ENCODE results near the gene PPT2. TPM values are rescaled to one million over a fixed set of nuclear protein-coding genes. Genes with fewer than 3 reads are reported as not detected.
A peak's percentile ranks its signal among the peaks of the same experiment; 100 is the strongest.

Gene PPT2
- total and polyA plus RNA-seq, 2 of the 8 experiments (the other 6 are each of a cell fraction or from before 2014, with no cell fraction given) = 24.1 to 39.5 TPM

DNA sequence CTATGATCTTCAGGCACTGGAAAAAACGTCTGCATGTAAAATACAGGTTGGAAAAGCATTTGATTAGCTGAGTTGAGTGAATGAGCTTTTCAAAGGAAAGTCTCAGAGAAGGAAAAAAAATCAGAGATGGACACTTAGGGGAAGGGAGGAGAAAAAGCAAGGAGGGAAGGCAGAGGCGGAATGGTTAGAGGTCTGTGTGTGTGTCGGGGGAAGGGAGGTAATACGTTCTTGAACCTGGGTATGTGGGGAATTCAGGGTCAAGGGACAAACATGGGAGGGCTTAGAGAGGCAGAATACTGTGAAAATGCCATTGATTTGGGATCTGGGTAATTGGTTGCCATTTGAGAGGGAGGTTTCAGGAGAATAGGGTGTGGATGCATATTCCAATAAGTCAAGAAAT, 7.3 kb upstream of the PPT2 start:
- FAIRE-seq = peak; percentile 86
- Histone ChIP-seq H3K27ac (ENCODE audit: low read depth, low read length) (no peak overlapping the region), H3K4me2 (ENCODE audit: insufficient read depth in 1 of 2, low read depth in 2 of 2, low read length in 2 of 2) (peak overlapping the region; percentile 18 to 27; a peak in 1 of 4 replicates)

More for the DNA sequence above, 7.3 kb upstream of the PPT2 start:
- Histone ChIP-seq H3K18ac (ENCODE audit: extremely low read depth, low read length) (0 out of 2 replicates have a peak overlapping the region, but pooled peaks have one; percentile 0), H3K27me3 (replicated peaks in 1 of 4; ENCODE audit: control insufficient read depth in 3 of 4, extremely low read depth in 1 of 4, insufficient read depth in 3 of 4, low read length in 3 of 4) (peaks cover 3 to 27% (median 25%) of the 10 kb centered on the region in 4 experiments), H2AFZ (ENCODE audit: low read length) (0 out of 2 replicates have a peak overlapping the region, but pooled peaks have one; percentile 2), H3K79me1 (ENCODE audit: low read depth, low read length) (no peaks in the 10 kb centered on the region), H3K23ac (ENCODE audit: insufficient read length) (no peak overlapping the region), H4K5ac (ENCODE audit: insufficient read length, low read depth, low read length) (no peak overlapping the region), H3K9me3 (ENCODE audit: insufficient read depth in 2 of 2, low read depth in 1 of 2, low read length in 1 of 2) (no peaks in the 10 kb centered on the region), H3K14ac (ENCODE audit: insufficient read length) (no peak overlapping the region), H2AK5ac (ENCODE audit: low read depth, low read length) (no peak overlapping the region), H2BK15ac (ENCODE audit: low read length) (no peak overlapping the region), H3K4me3 (ENCODE audit: extremely low read depth in 1 of 4, insufficient read depth in 2 of 4, low read depth in 3 of 4, low read length in 4 of 4) (no peak overlapping the region), H4K91ac (replicated peaks; ENCODE audit: insufficient read length, low read length) (no peak overlapping the region), H4K20me1 (replicated peaks in 1 of 2; ENCODE audit: control insufficient read depth in 1 of 2, insufficient read depth in 2 of 2, low read length in 2 of 2) (no peaks in the 10 kb centered on the region), H3K9ac (replicated peaks in 1 of 4; ENCODE audit: extremely low read depth in 1 of 4, low read depth in 3 of 4, low read length in 3 of 4) (no peak overlapping the region), H2BK12ac (ENCODE audit: low read depth, low read length) (0 out of 2 replicates have a peak overlapping the region, but pooled peaks have one; percentile 0), H2BK120ac (replicated peaks; ENCODE audit: low read depth, low read length) (no peak overlapping the region), H3K56ac (replicated peaks; ENCODE audit: insufficient read length, low read depth, low read length) (no peak overlapping the region), H3K79me2 (ENCODE audit: control insufficient read depth in 1 of 2, insufficient read depth in 2 of 2, low read length in 2 of 2) (no peaks in the 10 kb centered on the region), H4K8ac (ENCODE audit: extremely low read depth, insufficient read depth, low read length) (no peak overlapping the region), H3K36me3 (ENCODE audit: control insufficient read depth in 2 of 4, insufficient read depth in 4 of 4, low read length in 3 of 4) (no peaks in the 10 kb centered on the region), H3K23me2 (ENCODE audit: low read depth, low read length) (peaks cover 7% of the 10 kb centered on the region; the same call in 1 of the 2 replicates), H2BK20ac (ENCODE audit: low read length) (no peak overlapping the region), H3K4me1 (replicated peaks in 1 of 4; ENCODE audit: control insufficient read depth in 3 of 4, insufficient read depth in 4 of 4, low read length in 3 of 4) (peaks cover 10 to 26% (median 11%) of the 10 kb centered on the region in 4 experiments), H2BK5ac (ENCODE audit: low read depth, low read length) (no peak overlapping the region), H3K4ac (replicated peaks; ENCODE audit: insufficient read length, low read depth, low read length) (no peak overlapping the region)
- ChIA-PET POLR2A (ENCODE audit: partially characterized antibody) (interaction anchor here (1.0 to 9.2 kb wide), 6 partner anchors 8 to 30 kb away, joined by 3 to 70 read pairs (median 6); partner anchors contain the start of genes ATF6B and FKBPL), CTCF (ENCODE audit: partially characterized antibody) (interaction anchor here (1.6 to 1.9 kb wide), 2 partner anchors 28 to 31 kb away, joined by 3 to 5 read pairs; no protein-coding TSS in a partner anchor)
- DNase-seq (ENCODE audit: low read depth in 1 of 2, low spot score in 2 of 2) = no peak
- TF ChIP-seq ZNF274 (IDR thresholded peaks at IDR 0.05; ENCODE audit: borderline replicate concordance, extremely low read depth, low read length) = no peak
- TF ChIP-seq CHD2 (IDR thresholded peaks at IDR 0.05; ENCODE audit: low read length) = no peak
- 0 out of 2 replicates have a peak, but pooled peaks have one; percentile 17 for TF ChIP-seq TAF1 (IDR thresholded peaks at IDR 0.05; ENCODE audit: low read depth, low read length)
- TF ChIP-seq YY1 (IDR thresholded peaks at IDR 0.05; ENCODE audit: low read depth, low read length) = 0 out of 2 replicates have a peak, but pooled peaks have one; percentile 45
- no peak for TF ChIP-seq EP300 (IDR thresholded peaks at IDR 0.05; ENCODE audit: borderline replicate concordance in 1 of 2, low read depth in 2 of 2, low read length in 2 of 2)
- peak; percentile 71 for TF ChIP-seq TEAD4 (IDR thresholded peaks at IDR 0.05; ENCODE audit: low read depth, low read length)
- no peak for TF ChIP-seq CEBPB (IDR thresholded peaks at IDR 0.05; ENCODE audit: low read depth, low read length)
- TF ChIP-seq SP1 (IDR thresholded peaks at IDR 0.05; ENCODE audit: low read depth, low read length) = peak; percentile 74; the same call in 1 of the 2 replicates
- no peak for TF ChIP-seq SIN3A (conservative IDR thresholded peaks at IDR 0.05 in 1 of 2, IDR thresholded peaks at IDR 0.05 in 1 of 2; ENCODE audit: low read depth in 1 of 2, low read length in 2 of 2)
- TF ChIP-seq CBX5 (IDR thresholded peaks at IDR 0.05; ENCODE audit: low read depth, low read length) = no peak
- 30% methylated on average over 4 of the region's 4 CpGs; no CpG with 5 or more reads in 1 of the 2 experiments for WGBS, 2 experiments (ENCODE audit: extremely low coverage in 1 of 2, insufficient coverage in 1 of 2, insufficient read length in 1 of 2, insufficient replicate concordance in 2 of 2, low coverage in 1 of 2, low lambda C conversion rate in 2 of 2, missing lambda C conversion rate in 1 of 2)

Measured in H1 (cell line).